Hippocampal formation (tissue), 2 donors: ENCODE data around the gene TBXT.
"Not testable (repeated sequence)": the region's sequence is repeated elsewhere in the genome, so short reads cannot be mapped to it uniquely, and the experiment has no call there.

ENCODE experiments used
- DNase-seq, 2 donors: peaks; one replicate each; lab custom pipeline; 2025; lab: John Stamatoyannopoulos, UW

TBXT gene, protein sequence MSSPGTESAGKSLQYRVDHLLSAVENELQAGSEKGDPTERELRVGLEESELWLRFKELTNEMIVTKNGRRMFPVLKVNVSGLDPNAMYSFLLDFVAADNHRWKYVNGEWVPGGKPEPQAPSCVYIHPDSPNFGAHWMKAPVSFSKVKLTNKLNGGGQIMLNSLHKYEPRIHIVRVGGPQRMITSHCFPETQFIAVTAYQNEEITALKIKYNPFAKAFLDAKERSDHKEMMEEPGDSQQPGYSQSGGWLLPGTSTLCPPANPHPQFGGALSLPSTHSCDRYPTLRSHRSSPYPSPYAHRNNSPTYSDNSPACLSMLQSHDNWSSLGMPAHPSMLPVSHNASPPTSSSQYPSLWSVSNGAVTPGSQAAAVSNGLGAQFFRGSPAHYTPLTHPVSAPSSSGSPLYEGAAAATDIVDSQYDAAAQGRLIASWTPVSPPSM

DNA sequence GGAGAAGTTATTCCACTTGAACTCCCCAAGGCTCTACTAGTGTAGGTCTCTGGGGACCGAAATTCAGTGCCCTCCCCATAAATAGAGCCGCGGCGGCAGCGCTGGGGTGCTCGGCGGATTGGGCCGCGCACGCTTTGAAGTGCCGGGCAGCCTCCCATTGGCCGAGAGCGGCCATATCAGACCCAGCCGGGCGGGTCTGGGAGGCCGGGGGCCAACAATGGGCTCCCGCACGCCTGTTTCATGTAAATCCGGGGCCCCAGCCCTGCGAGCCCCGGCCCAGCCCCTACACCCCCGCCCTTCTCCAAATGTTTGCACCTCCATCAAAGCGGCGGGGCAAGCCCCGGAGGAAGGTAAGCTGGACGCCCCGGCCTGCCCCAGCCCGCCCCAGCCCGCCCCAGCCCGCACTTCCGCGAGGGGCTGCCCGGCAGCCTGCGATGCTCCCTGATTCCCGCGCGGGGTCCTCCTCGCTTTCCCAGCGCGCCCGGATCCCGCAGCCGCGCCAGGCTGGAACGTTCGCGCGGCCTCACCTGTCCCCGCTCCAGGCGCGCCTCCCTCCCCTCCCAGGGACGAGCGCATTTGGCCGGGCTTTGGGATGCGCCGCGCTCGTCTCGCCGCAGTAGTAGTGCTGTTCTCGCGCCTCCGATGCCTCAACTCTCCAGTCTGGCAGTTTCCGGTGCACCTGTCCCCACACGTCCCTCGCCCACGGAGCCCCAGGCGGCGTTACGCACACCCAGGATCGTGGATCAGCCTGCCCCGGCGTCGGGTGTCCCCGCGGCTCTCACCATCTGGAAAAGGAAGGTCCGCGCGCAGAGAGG is at the start of gene TBXT:
Gene TBXT, minus strand, starts transcription at position 51 of the 815 bp plus-strand sequence. CDS start 260 bp downstream, outside the sequence.
- no peak for DNase-seq

DNA sequence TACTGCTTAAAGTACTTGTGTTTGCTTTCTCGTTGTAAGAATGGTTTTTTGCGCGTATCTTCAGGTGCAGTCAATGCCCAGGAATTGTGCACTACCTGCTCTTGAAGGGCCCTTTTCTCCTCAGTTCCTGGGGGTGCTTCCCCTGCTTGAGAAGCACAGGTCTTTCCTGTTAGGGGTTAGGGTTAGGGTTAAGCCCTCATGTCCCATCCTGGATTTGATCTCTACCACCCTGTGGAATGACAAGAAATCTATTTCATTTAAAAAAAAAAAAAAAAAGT is 39.6 kb upstream of the TBXT start:
- no peak for DNase-seq

DNA sequence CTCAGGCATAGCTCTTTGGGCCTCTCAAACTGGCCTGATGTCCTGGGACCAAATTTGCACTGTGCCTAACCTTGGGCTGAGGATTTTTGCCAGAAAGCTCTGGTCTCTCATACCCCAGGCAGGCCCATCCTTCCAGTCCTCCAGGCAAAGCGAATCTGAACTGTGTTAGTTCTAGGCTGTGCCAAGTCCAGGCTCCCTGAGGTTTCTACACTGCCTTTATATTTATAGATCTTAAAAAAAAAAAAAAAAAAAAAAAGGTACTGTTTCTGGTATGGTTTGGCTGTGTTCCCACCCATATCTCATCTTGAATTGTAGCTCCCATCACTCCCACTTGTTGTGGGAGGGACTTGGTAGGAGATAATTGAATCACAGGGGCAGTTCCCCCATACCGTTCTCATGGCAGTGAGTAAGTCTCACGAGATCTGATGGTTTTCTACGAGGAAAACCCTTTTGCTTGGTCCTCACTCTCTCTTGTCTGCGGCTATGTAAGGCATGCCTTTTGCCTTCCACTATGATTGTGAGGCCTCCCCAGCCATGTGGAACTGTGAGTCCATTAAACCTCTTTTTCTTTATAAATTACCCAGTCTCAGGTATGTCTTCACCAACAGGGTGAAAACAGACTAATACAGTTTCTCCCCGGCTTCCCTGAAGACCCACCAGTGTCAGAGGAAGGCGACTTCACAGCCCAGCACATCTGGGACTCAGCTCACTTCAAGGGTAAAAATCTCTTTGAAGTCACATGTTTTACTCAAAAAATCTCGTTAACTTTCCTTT is 39.0 kb upstream of the TBXT start:
- no peak for DNase-seq

DNA sequence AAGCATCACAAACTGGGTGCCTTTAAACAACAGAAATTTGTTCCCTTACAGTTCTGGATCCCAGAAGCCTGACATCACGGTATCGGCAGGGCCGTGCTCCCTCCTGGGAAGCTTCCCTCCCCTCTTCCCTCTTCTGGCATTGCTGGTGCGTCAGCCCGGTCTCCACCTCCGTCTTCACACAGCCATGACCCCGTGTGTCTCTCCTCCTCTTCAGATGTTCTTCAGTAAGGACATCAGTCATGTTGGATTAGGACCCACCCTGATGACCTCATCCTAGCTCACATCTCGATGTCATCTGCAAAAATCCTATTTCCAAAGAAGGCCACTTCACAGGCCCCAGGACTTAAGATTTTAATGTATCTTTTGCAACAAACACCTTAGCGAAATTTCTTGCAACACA is 38.4 kb upstream of the TBXT start:
- no peak for DNase-seq

DNA sequence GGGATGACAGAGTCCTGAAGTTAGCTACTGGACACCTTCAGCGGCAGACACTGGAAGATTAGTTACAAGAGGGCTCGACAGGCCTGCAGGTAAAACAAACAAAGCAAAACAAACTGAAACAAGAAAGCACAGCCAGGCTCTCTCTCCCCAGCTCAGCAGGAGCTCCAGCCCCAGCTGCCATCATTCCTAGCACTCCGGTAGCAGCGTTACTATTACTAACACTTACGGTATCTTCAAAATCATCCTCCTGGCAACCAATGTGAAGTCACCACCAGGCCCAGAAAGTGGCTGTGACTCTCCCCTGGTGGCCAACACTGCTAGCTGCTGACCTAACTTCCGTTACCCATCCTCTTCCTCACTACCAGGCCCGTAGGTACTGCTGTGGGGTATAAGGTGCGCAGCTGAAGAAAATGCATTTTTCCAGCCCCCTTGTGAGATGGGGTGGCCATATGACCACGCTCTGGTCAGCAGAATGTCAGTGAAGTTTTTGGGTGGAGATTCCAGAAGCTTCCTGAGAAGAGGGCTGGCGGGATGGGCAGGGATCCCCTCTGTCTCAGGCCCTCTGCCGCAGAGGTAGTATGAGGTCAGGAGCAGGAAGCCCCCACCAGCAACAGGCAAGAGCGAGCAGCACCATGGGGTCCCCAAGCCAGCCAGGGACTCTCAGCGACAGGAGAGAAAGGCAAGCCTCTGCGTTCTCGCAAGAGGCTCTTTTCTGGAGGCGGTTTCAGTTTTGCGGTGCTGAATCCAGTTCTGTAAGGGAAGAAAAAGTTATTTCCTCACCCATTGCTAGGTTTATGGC is 37.4 kb upstream of the TBXT start:
- no peak for DNase-seq

DNA sequence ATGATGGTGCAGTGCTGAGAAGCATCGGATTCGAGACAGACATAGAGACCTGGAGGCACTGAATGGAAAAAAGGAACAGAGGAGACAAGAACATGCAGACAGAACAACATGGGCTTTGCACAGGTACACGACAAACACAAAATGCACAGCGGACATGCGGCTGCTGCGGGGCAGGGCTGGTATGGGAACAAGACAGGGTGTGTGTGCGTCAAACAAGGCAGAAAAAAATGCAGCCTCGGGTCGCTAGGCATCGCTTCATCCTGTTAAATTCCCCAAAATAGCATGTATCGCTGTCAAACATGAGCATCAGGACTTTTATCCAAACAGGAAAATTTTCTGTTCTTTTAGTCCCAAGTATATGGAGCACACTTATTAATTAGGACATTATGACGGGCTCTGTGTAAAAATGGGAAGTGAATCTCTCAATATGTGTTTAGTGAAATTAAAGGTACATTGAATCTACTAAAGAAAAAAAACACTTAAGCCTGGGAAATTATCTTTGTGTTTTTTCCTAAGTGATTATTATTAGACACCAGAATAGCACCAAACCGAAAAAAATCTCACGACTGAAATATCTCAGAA is 36.1 kb upstream of the TBXT start:
- no peak for DNase-seq

DNA sequence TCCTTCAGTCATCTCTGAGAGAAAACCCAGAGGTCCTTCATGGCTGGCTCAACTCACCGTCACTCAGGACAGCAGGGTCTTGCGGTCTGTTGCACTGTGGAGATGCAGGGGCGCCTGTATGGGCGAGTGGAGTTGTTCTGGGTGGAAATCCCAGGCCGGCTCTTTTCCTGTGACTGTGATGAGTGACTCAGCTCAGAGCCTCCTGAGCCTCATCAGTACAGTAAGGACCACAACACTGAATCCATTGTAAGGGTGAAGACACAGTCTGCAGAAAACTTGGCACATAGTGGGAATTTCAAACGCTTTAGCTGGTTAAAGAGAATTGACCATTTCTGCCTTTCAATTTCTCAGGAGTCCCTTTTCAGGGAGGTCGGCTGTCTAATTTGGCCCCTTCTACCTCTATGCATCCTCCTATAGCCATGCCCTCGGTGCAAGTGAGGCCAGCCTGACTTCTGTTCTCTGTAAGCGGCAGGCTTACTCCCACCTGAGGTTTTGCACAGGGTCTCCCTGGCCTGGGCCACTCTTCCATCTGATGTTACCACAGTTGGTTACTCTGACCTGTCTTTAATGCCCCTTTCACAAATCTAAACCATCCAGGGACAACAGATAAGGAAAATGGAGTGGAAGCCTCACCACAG is 35.5 kb upstream of the TBXT start:
- DNase-seq, result no peak

DNA sequence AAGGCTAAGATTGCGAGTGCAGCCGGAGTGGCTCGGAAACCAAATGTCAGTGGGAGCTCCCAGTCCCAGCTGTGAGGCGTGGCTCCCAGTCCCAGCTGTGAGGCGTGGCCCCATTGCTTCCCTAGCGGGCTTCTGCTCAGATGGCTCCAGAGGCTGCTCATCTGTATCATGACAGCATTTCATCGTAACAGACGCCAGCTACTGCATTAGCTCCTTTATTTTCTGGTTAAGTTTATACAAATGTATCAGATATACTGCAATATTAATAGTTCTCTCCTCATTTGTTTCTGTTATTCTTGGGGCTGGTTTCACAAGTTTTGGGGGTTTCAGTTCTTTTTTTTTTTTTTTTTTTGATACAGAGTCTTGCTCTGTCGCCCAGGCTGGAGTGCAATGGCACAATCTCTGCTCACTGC is 34.7 kb upstream of the TBXT start:
- peak in 1 of 2 donors; percentile 39 for DNase-seq

DNA sequence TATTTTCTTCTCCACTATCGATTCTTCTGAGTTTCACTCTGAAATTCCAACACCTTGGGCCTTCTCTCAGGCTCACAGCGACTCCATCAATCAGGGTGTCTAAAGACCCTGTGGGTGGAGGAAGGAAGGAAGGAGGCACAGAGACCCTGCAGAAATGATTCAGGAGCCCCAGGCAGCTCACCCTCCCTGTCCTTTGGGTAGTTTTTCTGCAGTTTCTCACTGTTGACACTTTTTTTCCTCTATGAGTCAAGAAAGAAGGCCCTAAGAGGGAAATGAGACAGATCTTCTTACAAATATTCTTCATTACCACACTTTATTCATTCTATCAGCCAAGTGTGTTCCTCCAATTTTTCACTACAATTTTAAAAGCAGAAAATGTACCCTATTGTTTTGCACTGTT is 34.2 kb upstream of the TBXT start:
- DNase-seq, result no peak

DNA sequence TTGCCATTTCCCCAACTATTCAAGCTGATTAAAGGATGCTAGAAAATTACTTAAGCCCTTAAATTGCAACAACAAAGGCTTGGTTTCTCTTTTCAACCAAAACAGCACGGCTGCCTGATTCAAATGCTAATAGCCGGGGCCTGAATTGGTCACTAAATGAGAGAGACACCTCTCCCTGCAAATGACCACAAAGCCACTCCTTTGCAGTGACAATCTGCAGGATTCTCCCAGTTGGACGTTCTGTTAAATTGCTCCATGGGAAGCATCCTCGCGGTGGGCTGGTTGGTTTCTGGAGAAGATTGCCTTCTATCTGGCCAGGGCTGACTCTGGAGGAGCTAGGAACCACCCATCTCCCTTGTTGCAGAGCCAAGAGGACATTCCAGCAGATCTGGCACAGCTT is 29.7 kb upstream of the TBXT start:
- no peak for DNase-seq

DNA sequence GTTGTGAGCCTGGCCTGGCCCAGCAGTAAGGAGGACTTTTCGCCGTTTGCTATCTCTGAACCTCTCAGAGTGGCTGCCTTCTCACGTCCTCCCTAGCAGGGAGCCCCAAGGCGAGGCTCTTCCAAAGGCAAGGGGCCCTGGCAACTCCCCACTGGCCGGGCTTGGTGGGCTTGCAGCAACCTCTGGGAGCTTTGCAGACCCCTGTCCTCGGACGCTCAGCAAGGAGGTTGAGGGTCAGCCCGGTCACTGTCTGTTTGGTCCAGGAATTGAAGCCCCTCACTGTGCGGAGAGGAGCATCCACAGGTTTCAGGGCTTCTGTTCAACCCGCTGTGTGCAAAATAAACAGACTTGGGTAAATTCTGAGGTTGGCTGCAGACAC is 28.2 kb upstream of the TBXT start:
- DNase-seq, result no peak

DNA sequence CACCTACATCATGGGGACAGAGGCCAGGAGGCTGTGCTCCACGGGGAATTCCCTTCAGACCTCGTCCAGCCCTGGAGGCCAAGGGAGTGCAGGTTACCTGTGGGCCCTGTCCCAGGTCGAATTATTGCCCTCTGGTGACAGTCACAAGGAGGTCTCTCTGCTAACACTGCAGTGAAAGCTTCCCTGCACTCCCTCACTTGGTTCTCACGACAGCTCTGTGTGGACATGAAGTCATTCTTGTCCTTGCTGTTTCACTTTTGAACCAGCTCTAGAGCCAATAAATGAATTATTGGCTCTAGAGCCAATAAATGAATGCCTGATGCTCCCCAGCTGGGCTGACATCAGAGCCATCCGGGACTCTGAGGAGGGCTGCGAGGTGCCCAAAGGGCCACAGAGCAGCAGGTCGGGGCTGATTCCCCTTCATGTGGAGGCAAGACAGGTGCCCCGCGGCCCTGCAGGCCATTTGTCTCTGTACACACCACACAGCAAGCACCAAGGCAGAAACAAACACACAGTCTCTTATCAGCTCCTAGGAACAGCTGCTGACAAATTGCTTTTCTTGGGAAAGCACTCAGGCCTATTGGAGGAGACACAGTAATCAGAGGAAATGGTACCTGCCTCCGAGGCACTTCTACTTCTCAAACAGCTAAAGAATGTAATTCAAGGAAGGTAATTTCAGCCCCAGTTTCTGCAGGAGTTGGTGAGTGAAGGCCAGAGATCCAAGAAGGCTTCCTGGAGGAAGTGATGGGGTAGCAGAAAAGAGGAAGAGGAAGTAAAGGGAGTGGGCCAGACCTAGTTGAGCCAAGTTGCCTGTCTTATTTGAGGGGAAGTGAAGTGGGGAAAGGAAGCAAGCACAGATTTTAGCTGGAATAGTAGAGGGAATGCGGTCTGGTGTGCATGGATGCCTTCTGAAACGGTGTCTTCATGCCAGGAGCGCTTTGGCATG is 27.5 kb upstream of the TBXT start:
- no peak for DNase-seq

DNA sequence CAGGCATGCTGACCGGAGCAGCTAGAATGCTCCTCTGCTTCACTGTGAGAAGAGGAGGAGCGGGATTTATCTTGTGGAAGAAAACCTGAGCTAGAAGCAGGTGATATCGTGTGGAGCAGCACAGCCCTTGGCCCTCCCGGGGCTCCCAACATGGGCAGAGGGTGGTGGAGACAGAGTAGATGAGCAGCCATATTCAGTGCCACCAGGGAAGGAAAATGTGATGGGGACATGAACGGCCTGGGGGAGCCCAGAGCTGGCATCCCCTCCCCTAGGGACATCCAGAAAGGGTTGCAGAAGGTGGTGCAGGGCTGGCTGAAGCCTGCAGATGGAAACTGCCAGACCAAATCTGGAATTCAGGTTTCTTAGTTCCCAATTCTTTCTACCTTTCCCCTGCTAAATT is 24.9 kb upstream of the TBXT start:
- no peak for DNase-seq

DNA sequence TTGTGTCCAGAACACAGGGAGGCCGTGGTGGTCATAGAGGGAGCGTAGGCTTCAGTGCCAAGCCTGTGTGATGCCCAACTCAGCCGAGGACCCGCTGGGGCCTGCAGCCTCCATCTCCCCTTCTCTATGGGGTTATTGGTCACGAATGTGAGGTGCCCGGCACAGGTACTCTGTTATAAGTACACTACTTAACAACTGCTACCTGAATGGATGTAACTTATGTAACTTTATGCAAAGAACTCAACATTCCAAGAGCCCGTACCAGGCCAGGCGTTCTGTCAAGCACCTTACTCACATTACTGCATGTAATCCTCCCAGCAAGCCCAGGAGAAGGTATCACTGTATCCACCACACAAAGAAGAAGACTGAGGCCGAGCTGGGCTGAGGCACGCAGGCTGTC is 24.5 kb upstream of the TBXT start:
- DNase-seq, result no peak

DNA sequence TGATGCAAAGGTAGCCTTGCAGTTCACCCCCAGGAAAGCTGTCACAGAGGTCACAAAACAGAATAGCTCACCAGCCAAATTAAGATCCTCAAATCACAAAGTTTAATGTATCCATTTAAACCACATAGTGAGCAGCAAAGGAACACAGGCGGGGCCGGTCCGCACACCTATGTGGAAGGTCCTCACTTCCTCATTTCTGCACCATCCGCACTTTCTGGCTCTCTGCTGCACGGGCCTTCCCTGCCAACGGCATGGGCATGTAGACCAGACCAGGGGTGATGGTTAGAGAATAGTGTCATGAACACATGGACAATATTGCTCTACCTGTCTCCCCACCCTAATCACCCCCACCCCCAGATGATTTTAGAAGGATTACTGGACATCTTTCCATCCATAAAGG is 12.1 kb upstream of the TBXT start:
- DNase-seq, result no peak

DNA sequence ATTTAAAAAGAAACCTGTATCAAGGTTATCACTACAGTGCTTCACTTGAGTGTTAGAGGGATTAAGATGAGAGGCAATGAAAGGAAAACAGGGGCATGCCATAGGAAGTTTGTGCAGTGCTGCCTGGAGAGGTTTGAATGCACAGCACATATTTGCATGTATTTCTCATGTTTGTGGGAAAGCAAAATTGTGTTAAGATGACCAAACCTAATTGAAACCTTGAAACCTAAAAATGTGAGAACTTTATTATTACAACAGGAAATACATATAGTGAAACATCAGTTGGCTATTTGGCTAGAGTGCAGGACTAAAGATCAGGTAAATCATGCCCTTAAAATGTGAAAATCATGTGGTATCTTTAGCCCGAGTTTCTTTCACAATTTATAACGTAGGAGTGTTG is 8.5 kb upstream of the TBXT start:
- DNase-seq, result no peak

DNA sequence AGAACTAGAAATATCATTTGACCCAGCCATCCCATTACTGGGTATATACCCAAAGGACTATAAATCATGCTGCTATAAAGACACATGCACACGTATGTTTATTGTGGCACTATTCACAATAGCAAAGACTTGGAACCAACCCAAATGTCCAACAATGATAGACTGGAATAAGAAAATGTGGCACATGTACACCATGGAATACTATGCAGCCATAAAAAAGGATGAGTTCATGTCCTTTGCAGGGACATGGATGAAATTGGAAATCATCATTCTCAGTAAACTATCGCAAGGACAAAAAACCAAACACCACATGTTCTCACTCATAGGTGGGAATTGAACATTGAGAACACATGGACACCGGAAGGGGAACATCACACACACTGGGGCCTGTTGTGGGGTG is 7.4 kb upstream of the TBXT start:
- DNase-seq, result not testable (repeated sequence)

DNA sequence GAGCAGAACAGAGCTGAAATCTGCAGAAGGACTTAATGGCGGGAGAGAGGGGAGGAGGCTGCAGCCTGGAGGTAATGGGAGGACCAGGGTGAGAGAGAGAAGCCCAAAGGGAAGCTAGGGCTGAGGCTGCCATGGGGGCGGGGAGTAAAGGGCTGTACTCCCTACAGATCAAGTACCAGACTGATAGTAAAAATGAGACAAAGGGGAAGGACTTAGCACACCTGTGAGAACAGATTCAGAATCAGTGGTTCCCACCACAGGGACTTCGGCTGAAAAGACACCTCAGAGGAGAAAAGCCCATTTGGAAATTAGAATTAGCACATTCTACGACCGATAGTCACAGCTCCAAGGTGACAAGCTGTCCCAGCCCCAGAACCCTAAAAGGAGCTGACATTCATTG is 6.4 kb upstream of the TBXT start:
- DNase-seq, result no peak

DNA sequence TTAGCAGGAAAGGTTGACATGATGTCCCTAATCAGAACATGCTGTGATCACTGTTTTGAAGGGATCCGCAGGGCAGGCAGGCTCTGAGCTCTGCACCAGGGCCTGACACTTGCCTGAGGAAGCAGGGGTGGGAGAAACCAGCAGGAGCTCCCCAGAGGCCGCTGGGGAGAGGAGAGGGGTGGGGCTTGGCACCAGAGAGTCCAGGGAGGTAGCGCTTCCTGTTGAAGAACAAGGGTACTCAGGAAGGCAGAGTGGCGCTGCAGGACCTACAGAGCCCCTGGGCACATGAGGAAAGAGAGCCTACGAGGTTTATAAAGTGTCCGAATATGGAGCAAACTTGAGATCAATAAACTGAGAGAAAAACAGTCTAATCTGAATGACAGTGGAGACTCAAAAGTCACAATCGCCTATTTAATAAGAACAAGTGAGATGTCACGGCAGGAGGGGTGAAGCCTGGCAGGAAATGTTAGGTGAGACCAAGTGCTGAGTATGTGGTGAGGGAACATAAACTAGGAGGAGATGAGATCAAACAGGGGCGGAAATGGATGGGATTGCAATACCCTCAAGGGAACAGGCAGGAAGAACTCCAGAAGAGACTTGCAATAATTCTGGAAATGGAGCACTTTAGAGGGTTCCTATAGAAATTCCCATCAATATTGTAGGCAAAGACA is 5.8 kb upstream of the TBXT start:
- DNase-seq, result no peak
